Measurements from ENCODE around the gene HERPUD1.

GRCh38 chr16:56988161-56988947 lies 56.4 kb downstream of the HERPUD1 start:
- TF ChIP-seq CTCF (IDR thresholded peaks at IDR 0.05; ENCODE audit: borderline replicate concordance, extremely low read depth, low read length, poor library complexity, severe bottlenecking) (no peak), EZH2 (IDR thresholded peaks at IDR 0.05; ENCODE audit: borderline replicate concordance, low read depth, low read length, severe bottlenecking) (no peak)
